HG02763 (cell line): ENCODE data around the gene SLC22A16.

Experiments
- ATAC-seq: cut with Tn5 transposase; IDR thresholded peaks from one replicate; pipeline ENCODE4 v1.9.1; 2021; ENCODE audit warnings: mild to moderate bottlenecking, moderate library complexity; ENCODE audit not compliant: unreplicated experiment

Gene SLC22A16

GRCh38 chr6:110456694-110457093 is 19.7 kb downstream of the SLC22A16 start:
- no peak for ATAC-seq

GRCh38 chr6:110449541-110449895 is 26.9 kb downstream of the SLC22A16 start:
- ATAC-seq, result no peak

GRCh38 chr6:110448846-110449540 is 27.4 kb downstream of the SLC22A16 start:
- no peak for ATAC-seq

GRCh38 chr6:110447761-110448160 is 28.7 kb downstream of the SLC22A16 start:
- ATAC-seq, result no peak

DNA sequence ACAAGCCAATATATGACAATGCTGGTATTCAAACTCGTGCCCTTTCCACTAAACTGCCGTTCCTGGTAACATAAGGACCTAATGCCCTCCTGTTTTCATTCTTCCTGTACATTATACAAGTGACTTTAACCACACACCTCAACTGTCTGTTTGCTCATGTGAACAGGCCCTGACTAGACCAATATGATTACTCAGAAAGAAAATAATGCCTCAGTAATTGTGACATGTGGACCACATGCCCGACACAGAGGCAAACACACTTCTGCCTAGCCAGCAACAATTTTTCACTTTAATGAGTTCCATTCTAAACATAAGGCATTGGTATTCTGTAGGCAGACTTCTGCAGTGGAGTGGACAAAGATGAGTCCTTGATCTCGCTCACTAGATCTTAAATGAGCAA is 30.0 kb downstream of the SLC22A16 start:
- no peak for ATAC-seq

- no peak for ATAC-seq
These were observed 36.4 kb downstream of the SLC22A16 start for GRCh38 chr6:110440026-110440425.

DNA sequence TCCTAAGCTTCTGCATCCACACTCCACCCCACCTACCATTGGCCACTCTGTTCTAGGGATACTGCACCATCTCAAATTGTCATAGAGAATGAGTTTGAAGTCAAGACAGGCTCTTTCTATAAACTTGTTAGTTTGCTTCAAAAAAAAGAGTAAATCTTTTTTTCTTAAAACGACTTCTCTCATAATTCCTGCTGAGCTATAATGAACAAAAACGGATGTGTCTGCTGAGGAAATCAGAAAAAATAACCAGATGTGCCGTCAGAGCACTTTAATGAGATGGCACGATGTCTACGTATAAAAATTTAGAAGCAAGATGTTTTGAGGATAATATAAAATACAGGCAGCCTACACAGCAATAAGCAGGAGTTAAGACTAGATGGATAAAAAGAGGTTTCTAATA is 37.1 kb downstream of the SLC22A16 start:
- no peak for ATAC-seq

DNA sequence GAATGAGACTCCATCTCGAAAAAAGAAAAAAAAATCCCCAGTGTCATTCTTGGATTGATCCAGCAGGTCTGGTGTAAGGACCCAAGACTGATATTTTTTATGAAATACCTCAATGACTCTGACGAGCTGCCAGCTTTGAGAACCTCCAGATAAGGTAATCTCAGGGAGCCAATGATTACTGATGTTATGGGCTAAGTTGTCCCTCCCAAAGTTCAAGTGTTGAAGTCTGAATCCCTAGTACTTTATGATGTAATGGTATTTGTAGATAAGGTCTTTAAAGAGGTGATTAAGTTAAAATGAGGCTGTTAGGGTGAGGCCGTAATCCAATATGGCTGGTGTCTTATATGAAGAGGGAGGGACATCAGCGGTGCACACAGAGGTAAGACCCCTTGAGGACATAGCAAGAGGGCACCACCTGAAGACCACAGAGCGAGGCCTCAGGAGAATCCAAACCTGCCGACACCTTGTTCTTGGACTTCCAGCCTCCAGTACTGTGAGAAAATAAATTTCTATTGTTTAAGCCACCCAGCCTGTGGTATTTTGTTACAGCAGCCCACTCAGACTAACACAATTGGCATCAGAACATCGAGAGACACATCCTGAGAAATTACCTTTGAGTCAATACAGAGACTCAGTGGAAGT is 41.3 kb downstream of the SLC22A16 start:
- no peak for ATAC-seq

DNA sequence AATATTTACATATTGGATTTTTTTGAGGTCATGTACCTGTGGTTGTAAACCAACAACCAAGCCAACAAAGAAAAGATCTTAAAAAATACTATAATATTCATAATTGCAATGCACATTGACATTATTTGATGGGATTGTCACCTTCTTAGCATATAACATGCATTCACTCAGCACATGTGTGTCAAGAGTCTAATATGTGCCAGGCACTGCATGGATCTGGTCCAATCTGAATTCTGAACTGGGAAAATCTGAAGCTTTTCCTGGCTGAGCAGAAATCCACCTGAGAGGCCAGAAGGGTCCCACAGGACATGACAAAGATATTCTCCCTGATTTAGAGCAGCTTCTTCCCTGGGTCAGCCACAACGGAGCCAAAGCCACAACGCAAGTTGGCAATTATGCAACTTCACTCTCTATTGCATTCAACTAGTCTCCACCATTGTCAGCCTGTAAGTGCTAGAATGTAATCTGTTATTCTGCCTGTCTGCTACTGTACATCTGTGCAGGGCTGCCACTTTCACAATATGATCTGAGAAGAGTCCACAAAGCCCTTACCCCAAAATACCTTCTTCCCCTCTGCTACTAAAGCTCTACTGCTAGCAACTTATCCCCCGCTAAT is 44.0 kb downstream of the SLC22A16 start:
- ATAC-seq, result no peak

DNA sequence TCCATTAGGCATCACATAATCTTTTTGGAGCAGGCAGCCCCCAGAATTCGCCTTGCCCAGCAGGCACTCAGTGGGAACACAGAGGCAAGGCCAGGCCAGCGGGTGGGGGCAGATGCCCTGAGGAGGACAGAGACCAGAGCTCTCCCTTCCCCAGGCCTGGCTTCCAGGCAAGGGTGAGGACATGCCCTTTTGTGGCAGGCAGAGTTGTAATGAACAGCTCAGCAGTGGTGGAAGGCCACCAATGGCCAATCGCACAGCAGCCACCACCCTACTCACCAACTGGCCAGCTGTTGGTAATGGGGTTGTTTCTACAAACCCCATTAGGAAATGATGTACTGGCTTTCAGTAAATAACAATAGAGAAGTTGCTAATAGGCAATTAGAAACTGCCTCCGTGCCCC is 45.7 kb downstream of the SLC22A16 start:
- no peak for ATAC-seq

- no peak for ATAC-seq
These were observed 46.2 kb downstream of the SLC22A16 start for GRCh38 chr6:110430236-110430635.

- ATAC-seq, result no peak
These were observed 48.3 kb downstream of the SLC22A16 start for GRCh38 chr6:110428153-110428552.

GRCh38 chr6:110425816-110426215 is 50.6 kb downstream of the SLC22A16 start:
- no peak for ATAC-seq

- no peak for ATAC-seq
These were observed 54.0 kb downstream of the SLC22A16 start for GRCh38 chr6:110422444-110422822.

- ATAC-seq, result no peak
These were observed 54.5 kb downstream of the SLC22A16 start for GRCh38 chr6:110421749-110422443.

DNA sequence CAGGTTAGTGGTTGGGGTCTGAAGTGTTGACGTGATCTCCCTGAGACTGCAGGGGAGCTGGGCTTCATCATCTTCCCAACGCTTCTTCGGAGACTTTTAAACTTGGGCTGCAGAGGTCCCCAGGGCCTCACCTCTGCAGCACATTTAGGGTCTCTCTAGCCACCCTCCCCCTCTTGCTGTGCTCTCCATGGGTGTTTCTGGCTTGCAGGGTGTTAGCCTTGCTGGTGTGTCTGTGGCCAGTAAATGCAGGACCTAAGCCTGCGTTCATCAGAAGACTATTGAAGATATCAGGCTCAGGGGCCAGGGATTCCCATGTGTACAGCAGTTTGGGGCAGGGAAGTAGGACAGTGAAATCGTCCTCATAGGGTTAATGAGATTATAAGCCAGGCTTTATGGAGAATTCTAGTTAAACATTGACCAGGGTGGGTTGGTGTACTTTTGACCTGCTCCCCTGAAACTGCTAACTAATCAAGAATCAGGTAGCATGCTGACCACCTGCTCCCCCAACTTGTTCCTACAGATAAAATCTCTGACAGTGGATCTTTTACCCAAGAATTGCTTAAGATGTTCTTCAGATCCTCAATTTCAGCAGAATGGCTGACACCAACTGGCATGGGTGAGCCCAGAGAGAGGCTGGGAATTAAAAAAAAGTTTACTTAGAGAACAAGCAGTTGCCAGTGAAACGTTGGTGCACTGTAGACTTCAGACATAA is 57.2 kb downstream of the SLC22A16 start:
- ATAC-seq, result no peak

GRCh38 chr6:110418594-110418993 is 57.8 kb downstream of the SLC22A16 start:
- no peak for ATAC-seq

DNA sequence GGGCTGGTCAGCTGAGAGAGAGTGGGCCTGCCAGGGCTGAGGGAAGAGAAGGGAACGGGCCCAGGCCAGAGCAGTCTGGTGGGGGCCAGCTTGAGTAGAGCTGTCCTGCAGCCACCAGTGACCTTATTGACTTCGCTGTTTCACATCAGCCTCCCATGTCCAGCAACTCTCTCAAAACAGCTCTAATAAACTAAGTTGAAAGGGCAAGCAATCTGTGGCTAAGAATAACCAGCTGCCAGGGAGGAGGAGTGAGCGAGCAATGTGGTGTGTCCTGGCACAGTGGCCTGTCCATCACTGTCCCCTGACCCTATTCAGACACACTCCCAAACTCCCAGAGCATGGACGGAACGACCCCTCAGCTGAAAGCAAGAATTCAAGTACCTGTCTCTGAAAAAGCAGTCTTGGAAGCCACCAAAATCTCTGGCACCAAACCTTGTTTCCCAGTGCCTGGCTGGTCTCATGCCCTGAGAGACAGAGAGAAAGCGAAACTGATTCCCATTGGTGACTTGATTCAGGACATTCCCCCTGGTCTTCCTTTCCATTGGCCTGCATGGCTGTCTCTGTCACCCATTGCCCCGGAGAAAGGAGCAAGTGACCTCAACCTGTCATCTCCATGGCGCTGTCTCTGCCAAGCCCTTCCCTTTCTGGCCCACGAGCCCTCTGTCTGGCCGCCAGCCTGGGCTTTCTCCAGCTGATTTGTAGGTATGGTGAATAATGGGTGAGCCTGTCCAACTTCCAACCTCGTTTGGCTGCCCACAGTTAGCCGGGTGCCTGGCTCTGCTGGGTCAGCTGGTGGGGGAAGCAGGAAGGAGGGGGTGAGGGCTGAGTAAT is 61.1 kb downstream of the SLC22A16 start, which contains the start of gene DDO:
DDO (minus strand) TSS at position 490 of the 831 bp plus-strand sequence. CDS start 2,113 bp downstream, outside the sequence.
- no peak for ATAC-seq

DNA sequence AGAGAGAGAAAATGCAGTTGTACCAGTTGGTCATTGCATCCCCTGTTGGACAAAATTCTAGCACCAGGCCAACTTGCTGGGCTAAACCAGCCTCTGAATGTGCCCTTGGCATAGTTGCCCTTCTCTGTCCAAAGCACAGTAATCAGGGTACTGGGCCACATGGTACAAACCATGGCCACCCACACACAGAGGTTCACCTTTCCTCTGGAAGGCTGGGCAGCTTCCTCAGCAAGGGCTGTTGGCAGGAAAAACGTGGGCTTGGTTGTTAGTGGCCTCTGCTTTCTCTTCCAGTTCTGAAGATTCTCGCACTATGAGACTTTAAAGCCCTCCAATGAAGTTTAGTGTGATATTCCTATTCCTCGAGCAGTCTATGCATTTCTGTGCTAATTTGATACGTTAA is 61.7 kb downstream of the SLC22A16 start:
- ATAC-seq, result no peak

- ATAC-seq, result no peak
These were observed 64.1 kb downstream of the SLC22A16 start for GRCh38 chr6:110412360-110412759.
